HG02884 (cell line): Measurements from ENCODE around the gene C15orf62.

Experiments
- ATAC-seq: cut with Tn5 transposase; IDR thresholded peaks from one replicate; pipeline ENCODE4 v1.9.1; 2021; ENCODE audit warnings: mild to moderate bottlenecking, moderate library complexity; ENCODE audit not compliant: unreplicated experiment

C15orf62 gene

DNA sequence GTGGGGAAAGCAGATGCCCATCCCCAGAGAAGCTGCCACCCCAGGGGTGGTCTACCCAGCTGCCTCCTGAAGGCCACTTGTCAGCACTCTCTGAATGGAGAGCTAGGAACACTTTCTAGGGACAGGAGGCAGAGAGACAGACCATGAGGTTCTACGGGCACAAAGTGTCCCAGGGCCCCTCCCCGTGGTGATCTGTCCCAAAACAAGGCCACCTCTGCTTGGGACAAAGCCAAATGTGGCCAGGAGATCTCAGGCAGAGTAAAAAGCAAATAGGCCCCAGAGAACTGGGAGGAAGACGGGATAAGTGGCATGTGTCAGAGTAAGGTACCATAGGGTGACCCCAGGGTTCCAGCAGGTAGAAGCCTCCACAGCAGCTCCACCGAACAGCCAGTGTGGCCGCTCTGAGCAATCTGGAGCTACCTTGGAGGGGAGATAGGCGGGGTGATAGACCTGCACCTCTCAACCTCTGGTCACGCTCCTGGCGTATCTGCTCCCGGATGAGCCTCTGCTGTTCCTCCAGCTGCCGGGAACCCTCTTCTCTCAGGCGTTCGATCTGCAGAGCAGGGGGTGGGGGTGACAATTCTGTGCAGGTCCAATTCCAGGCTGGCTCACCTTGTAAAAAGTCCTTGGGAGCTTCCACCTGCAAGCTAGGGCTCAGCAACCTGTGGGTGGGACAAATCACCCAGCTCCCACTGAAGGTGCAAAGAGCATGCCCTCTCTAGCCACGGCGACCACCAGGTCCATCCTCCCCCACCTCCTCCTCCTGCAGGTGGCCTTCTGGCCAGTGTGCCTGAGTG lies 6.2 kb downstream of the C15orf62 start:
- ATAC-seq: no peak

DNA sequence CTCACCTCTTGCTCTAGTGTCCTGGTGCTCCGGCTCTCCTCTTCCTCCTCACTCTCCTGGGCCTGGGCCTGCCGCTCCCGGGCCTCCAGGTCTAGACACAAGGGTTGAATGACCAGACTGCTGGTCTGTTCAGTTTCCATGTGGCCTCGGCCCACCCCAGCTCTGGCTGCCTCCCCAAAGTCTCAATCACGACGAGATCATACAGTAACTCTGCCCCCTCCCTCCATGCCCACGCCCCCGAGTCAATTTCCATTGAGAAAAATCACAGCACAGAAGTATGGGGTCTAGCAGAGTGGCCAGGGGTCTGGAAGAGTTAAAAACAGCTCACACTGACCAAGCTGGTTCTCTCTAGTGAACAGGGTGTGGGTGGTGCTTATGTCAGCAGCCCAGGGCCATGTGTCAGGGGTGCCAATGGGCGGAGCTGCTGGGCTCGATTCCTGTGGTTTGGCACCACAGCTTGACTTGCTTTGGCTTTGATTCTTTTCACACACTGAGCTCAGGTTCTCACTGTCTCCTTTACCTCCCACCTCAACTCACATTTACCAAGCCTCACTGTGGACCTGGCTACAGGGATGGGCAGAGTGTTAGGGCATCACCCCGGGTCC lies 6.9 kb downstream of the C15orf62 start:
- ATAC-seq: no peak

GRCh38 chr15:40782609-40783227 lies 12.9 kb downstream of the C15orf62 start:
- ATAC-seq: no peak

DNA sequence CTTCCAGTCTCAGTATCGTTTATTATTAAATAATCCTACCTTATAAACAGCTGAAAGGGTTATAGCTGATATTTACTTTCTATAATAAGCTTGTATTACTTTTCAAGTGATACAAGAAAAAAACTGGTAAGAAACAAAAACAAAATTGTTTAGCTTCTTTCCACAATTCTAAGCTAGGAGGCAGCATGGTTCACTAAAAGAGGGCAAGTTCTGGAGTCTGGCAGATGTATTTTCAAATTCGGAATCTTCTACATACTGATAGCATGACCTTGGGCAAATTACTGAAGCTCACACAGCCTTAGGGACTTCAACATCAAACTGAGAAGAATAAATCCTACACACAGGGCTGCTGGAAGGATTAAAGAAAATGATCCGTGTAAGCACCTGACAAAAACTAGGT lies 15.4 kb downstream of the C15orf62 start:
- no peak for ATAC-seq

DNA sequence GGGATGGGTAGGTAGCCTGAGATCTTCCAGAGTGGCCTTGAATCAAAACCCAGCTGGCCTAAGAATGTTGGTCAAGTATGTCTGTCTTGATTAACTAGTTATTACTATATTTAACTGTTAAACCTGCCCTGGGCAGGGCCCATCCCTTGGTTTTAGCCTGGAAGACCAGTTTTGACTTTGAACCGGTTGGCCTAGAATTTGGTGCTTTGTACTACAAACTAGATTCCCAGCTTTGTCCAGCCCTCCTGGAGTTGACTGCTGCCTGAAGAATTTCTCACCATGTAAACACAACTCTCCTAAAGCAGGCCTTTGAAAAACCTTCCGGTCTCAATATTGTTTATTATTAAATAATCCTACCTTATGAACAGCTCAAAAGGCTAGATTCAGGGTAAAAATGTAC lies 16.0 kb downstream of the C15orf62 start:
- no peak for ATAC-seq

GRCh38 chr15:40787344-40787841 lies 17.6 kb downstream of the C15orf62 start:
- ATAC-seq: no peak

DNA sequence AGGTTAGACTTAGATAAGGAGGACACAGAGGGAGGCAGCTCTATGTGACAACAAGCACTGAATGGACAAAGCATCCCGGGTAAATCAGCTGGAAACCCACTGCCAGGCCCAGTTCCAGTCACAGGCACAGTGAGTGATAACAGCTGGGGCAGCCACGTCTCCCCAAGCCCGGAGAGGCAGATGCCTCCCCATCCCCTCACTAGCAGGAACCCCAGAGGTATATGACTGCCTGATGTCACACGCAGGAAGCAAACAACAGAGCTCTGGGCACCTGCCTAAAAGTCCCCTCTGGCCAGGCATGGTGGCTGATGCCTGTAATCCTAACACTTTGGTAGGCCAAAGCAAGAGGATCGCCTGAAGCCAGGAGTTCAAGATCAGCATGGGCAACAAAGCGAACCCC lies 18.2 kb downstream of the C15orf62 start:
- ATAC-seq: no peak

GRCh38 chr15:40789119-40789518 lies 19.3 kb downstream of the C15orf62 start:
- no peak for ATAC-seq

GRCh38 chr15:40789999-40790398 lies 20.2 kb downstream of the C15orf62 start:
- no peak for ATAC-seq

GRCh38 chr15:40790718-40791117 lies 20.9 kb downstream of the C15orf62 start:
- ATAC-seq: no peak

DNA sequence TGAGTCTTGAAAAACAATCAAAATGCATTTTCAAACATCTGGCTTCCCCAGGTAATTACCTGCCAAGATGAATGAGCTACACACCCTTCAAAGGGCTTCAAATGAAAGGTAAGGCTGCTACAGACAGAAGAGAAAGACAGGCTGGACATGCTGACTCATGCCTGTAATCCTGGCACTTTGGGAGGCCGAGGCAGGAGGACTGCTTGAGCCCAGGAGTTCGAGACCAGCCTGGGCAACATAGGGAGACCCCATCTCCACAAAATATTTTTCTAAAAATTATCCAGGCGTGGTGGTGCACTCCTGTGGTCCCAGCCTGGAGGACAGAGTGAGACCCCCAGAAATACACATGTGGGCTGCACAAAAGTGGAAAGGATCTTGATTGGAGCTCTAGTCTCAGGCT lies 22.6 kb downstream of the C15orf62 start:
- ATAC-seq: no peak

GRCh38 chr15:40793216-40793989 lies 23.6 kb downstream of the C15orf62 start:
- ATAC-seq: no peak

- no peak for ATAC-seq
Observed at GRCh38 chr15:40796041-40796440, 26.3 kb downstream of the C15orf62 start.

DNA sequence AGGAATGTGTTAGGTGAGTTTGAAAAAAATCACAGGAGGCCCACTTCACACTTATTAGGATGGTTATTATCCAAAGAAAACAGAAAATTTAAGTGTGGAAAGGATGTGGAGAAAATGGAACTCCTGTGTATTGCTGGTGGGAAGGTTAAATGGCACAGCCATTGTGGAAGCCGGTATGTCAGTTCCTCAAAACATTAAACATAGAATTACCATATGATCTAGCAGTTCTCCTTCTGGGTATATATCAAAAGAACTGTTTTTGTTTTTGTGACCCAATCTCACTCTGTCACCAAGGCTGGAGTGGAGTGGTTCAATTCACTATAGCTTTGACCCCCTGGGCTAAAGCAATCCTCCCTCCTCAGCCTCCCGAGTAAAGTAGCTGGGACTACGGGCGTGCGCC lies 26.7 kb downstream of the C15orf62 start:
- ATAC-seq: no peak

DNA sequence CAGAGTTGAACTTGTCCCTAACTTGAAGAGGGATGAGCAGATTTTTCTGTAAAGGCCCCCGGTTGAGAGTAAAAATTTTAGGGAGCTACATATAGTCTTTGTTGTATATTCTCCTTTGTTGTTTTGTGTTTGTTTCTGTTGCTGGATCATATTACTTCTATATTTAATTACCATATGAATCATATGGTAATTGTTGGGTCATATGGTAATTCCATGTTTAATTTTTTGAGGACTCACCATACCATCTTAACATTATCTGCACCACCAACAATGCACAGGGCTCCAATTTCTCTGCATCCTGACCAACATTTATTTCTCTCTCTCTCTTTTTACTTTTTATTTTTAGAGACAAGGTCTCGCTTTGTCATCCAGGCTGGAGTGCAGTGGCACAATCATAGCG lies 29.7 kb downstream of the C15orf62 start:
- no peak for ATAC-seq

DNA sequence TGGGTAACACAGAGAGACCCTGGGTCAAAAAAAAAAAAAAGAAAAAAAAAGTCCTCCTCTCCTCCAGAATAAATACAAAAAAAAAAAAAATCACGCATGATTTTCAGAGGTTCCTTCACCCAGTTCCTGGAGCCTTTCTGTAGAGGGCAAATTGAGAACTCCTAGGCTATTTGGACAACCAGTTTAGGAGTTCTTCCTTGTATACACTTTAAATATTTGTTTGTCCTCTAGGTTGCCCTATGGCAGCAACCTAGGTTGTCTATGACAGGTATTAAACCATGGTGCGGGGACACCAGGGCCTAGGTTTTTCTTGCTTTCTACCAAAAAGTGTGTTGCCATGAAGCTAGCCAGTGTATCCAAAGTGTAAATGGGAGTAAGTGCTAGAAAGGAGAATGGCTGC lies 33.3 kb downstream of the C15orf62 start:
- ATAC-seq: no peak

- ATAC-seq: no peak
Observed at GRCh38 chr15:40803688-40804087, 33.9 kb downstream of the C15orf62 start.

GRCh38 chr15:40806672-40807027 lies 36.9 kb downstream of the C15orf62 start:
- ATAC-seq: no peak

DNA sequence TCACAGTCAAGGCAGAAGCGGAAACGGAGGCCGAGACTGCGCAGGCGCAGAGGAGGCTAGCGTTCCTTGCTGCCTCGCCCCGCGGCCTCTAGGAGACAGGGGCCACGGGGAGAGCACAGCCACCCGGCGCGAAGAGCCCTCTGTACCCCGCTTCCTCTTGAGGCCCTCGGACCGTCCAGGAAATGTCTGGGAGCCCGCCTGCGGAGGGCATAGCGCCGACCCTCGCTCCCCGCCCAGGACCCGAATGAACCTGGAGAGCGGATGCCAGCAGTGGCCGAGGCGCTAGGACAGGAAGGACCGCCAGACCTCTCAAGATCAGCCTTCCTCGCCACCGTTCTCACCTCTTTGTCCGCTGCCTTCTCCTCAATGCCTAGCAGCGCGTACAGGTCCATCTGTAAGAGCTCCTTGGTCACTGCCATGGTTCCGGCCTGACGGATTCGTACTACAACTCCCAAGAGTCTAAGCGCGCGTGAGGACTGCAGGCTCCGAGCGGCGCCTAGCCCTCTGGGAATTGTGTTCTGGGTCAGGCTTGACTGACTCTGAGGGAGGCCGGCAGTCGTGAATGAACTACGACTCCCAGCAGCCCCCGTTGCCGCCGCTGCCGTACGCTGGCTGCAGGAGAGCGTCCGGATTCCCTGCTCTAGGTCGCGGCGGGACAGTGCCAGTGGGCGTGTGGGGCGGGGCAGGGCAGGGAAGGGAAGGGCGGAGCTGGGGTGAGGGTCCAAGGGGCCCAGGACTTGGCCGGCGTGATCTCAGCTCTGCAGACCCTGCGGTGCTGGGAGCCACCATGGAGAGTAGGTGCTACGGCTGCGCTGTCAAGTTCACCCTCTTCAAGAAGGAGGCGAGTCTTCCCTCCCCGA lies 37.5 kb downstream of the C15orf62 start, which contains the start of the genes DNAJC17 and ZFYVE19:
TSS of gene DNAJC17 (minus strand) at position 446 of the 860 bp plus-strand sequence. CDS start at position 419, 27 bp downstream.
TSS of gene ZFYVE19 (plus strand) at position 62 of the 860 bp plus-strand sequence. CDS start at position 563, 501 bp downstream.
- peak; percentile 93 for ATAC-seq

- ATAC-seq: no peak
Observed at GRCh38 chr15:40807888-40808461, 38.2 kb downstream of the C15orf62 start.
